GM19372 (cell line): Measurements from ENCODE around the gene ENTPD2.
"Not testable (repeated sequence)": the region's sequence is repeated elsewhere in the genome, so short reads cannot be mapped to it uniquely, and the experiment has no call there.

Experiments used
- ATAC-seq: cut with Tn5 transposase; IDR thresholded peaks from one replicate; pipeline ENCODE4 v1.9.1; 2021; ENCODE audit warnings: mild to moderate bottlenecking, low read depth, moderate library complexity; ENCODE audit not compliant: unreplicated experiment

Gene ENTPD2

DNA sequence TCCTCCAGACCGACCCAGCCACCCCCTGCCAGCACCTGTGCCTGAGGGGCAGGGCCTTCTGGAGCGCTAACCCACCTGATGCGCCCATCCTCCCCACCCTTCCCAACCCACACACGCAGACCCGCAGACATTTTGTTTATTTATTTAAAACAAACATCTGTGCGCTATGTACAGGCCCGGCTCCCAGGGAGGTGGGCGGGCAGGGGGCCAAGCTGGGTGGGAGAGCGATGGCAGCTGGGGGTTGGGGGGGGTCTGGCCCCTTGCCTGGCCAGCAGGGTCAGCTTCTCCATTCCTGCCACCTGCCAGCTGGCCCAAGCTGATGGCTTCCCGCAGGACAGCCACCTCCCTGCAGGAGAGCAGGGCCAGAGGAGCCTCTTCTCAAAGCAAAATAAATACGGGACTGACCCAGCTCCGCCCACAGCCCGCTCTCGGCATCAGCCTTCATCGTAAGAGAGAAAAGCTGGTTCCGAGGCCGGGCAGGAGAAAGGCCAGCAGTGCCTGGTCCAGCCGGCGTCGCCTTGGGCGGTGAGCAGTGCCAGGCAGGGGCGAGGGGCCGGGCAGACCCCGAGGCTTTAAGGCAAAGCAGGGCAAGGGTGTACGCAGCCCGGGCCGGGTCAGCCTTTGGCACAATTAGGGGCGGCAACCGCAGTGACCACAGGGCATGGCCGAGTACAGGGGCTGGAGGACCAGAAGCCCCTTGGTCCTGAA, 46.6 kb downstream of the ENTPD2 start:
- ATAC-seq, result no peak

DNA sequence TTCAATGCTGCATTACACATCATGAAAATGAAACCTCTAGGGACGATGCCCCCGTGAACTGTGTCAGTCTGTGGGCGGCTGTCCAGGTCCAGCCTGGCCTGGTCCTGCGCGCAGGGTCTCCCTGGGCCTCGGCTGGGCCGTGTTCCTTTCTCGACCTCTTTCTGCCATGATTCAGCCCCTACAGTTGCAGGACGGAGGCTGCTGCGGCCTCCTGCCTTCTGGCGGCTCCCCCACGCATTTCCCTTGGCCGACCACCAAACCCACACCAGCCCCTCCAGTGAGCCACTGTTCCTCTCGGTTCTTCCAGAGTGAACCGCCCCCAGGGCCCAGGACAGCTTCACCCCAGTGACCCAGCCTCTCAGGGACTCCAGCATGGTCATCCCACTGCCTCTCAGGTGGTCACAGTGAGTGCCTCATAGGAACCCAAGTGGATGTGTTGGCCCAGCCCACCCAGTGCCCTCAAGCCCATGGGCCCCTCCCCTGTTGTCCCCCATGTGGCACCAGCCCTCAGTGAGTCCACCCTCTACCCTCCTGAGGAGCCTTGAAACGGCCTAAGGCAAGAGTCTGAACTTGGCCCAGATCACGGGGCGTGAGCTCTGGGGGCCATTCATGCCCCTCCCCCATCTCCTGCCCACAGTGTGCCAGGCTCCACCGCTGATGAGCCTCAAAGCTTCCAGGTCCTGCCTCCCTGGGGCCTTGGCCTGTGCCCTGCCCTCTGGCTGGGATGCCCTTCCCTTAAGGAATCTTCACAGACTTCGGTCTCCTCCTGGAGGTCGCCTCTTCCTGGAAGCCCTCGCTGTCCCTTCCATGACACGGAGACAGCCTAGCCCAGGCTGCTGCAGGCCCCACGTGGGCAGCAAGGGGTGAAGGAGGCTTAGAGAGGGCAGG, 47.5 kb downstream of the ENTPD2 start:
- no peak for ATAC-seq

DNA sequence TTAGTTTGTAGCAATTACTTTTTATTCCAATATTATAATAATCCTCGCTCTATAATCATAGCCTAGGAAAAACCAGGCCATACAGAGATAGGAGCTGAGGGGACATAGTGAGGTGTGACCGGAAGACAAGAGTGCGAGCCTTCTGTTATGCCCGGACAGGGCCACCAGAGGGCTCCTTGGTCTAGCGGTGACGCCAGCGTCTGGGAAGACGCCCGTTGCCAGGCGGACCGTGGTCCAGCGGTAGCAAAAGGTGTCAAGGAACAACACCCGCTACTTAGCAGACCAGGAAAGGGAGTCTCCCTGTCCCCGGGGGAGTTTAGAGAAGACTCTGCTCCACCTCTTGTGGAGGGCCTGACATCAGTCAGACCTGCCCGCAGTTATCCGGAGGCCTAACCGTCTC, 49.6 kb downstream of the ENTPD2 start:
- ATAC-seq, result not testable (repeated sequence)

DNA sequence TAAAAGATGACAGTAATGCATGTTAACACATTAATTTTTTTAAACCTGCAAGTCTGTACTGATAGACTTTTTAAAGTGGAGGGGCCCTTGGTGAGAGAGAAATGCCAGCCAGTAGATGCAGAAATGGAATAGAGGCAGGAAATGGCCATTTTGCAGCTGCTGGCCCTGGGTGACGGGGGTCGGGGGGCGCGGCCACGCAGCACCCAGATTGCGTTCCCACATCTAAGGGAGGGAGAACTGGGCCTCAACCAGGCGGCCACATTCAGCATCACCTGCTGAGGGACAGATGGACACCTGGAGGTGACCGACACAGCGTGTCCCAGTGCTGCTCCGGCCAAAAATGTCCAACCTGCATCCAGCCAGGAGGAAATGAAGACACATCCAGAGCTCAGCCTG, 51.2 kb downstream of the ENTPD2 start:
- no peak for ATAC-seq

DNA sequence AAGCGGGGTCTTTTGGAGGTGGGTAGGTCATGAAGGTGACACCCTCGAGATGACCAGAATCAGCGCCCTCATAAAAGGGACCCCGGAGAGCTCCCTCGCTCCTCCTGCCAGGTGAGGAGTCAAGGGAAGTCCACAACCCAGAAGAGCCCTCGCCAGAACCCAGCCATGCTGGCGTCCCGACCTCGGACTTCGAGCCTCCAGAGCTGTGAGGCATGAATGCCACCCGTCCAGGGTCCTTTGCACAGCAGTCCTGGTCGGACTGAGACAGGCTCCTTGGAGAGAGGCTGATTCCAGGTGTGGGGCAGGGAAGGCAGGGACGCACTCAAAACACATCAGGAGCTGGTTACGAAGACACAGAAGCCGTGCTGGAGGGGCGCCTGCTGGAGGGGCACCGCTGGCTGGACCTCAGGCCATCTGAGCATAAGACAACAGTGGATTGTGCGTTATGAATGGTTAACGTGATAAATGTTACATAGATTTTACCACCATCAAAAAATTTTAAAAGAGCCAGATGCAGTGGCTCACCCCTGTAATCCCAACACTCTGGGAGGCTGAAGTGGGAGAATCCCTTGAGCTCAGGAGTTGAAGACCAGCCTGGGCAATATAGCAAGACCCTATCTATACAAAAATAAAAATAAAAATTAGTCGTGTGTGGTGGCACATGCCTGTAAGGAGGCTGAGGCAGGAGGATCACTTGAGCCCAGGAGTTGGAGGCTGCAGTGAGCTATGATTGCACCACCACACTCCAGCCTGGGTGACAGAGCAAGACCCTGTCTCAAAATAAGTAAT, 51.8 kb downstream of the ENTPD2 start:
- no peak for ATAC-seq

DNA sequence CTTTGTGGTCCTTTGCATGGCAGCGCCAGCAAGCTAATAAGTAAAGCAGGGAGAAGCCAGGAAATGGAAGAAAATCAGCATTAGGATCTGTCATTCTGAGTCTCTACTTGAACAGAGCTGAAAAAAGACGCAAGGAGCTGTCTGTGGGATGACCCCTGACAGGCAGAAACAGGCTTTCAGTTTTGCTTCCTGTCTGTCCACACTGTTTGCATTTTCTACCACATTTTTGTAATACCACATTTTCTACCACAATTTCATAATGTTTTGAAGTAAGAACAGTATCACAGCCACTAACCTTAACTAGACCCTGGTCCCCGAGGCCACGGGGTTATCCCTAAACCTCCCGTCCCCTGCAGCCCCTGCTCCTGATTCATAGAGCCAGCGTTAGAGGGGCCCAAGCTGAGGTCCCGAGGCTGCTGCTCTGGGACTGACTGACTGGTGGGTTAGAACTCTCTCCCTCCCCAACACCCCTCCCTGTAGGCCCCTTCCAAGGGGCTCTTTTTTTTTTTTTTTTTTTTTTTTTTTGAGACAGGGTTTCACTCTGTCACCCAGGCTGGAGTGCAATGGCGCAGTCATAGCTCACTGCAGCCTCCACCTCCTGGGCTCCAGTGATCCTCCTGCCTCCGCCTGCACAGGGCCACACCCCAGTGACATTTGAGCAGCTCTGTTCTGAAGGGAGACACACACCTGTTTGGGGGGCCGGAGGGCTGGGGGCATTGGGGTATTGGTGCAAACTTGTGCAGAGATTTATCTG, 53.5 kb downstream of the ENTPD2 start:
- ATAC-seq, result peak; percentile 71
